Esophagus muscularis mucosa (tissue), 4 donors: Measurements from ENCODE around the gene NQO2. TPM values are rescaled to one million over a fixed set of nuclear protein-coding genes. Genes with fewer than 3 reads are reported as not detected.
A peak's percentile ranks its signal among the peaks of the same experiment; 100 is the strongest.
"Not testable (repeated sequence)": the region's sequence is repeated elsewhere in the genome, so short reads cannot be mapped to it uniquely, and the experiment has no call there.

Source experiments
- DNase-seq: peaks from one replicate; pipeline ENCODE4 v3.0.0-alpha.2; 2017; ENCODE audit errors: extremely low spot score
- H3K27ac ChIP-seq, 4 donors: fragments of 200-600 bp; sonication (generic); replicated peaks in 1 of 4; 1 replicate in 3 of 4; 2 replicates in 1 of 4; pipeline ENCODE4 v1.5.1; 2016 to 2019; ENCODE audit warnings: mild to moderate bottlenecking in 1 of 4
- H3K27me3 ChIP-seq, 4 donors: fragments of 200-600 bp; sonication (generic); one replicate each; pipeline versions ENCODE4 v1.5.1 to v1.6.0; 2016 to 2019
- H3K36me3 ChIP-seq, 4 donors: fragments of 200-600 bp; sonication (generic); one replicate each; pipeline ENCODE4 v1.5.1; 2016 to 2019
- H3K4me1 ChIP-seq, 4 donors: fragments of 200-600 bp; sonication (generic); one replicate each; pipeline ENCODE4 v1.5.1; 2016 to 2019
- H3K4me3 ChIP-seq, 4 donors: fragments of 200-600 bp; sonication (generic); 1 replicate in 2 of 4; 2 replicates in 2 of 4; pipeline ENCODE4 v1.5.1; 2016 to 2019; ENCODE audit warnings: mild to moderate bottlenecking in 4 of 4, moderate library complexity in 1 of 4
- H3K9me3 ChIP-seq, 4 donors: fragments of 200-600 bp; sonication (generic); 1 replicate in 3 of 4; 2 replicates in 1 of 4; pipeline ENCODE4 v1.5.1; 2016 to 2019
- EP300 ChIP-seq: sonication (generic); formaldehyde crosslinking; IDR thresholded peaks from one replicate; pipeline ENCODE4 v1.6.1; 2017; ENCODE audit warnings: antibody characterized with exemption
- POLR2A ChIP-seq: fragments of 450-650 bp; IDR thresholded peaks from one replicate; pipeline ENCODE4 v1.6.1; 2017; ENCODE audit warnings: antibody characterized with exemption, moderate library complexity, mild to moderate bottlenecking, low read depth
- POLR2AphosphoS5 ChIP-seq, 2 donors: sonication (generic); formaldehyde crosslinking; IDR thresholded peaks; one replicate each; pipeline ENCODE4 v1.6.1; 2017; ENCODE audit warnings: antibody characterized with exemption in 2 of 2
- WGBS: methylation state at CpG from one replicate; pipeline ENCODE4 v1.1.5; 2018; 5-methylcytosine and 5-hydroxymethylcytosine counted together
- intact Hi-C: fragments of 100-400 bp; cut with DNase I; formaldehyde crosslinking; loops from one replicate; pipeline ENCODE4 v1.15.1; 2023
- total RNA-seq, 4 donors: library from RNA; depleted of rRNA; stranded (reverse); fragments of >200 nt; gene quantifications; one replicate each; pipeline versions ENCODE4 v1.1.0 to v1.2.1, GENCODE V29; 2016
- TF ChIP-seq, protein P1 (sequence below), 3 experiments: fragments of 200-600 bp in 2 of 3; fragments of 450-650 bp in 1 of 3; sonication (generic) in 2 of 3; IDR thresholded peaks; one replicate each; pipeline ENCODE4 v1.5.1; 2017 to 2019; ENCODE audit warnings: antibody characterized with exemption in 3 of 3, mild to moderate bottlenecking in 2 of 3, moderate library complexity in 1 of 3

The NQO2 gene
- total RNA-seq, 4 donors from 2014 or later, result 22.9 to 31.3 (median 27.2) TPM

- no peak overlapping the region for H3K4me3 ChIP-seq
- peaks cover 5 to 23% (median 16%) of the 10 kb centered on the region in 4 donors for H3K4me1 ChIP-seq
- no peak overlapping the region for H3K27ac ChIP-seq
- no peaks in the 10 kb centered on the region for H3K36me3 ChIP-seq
- TF ChIP-seq, protein P1, sequence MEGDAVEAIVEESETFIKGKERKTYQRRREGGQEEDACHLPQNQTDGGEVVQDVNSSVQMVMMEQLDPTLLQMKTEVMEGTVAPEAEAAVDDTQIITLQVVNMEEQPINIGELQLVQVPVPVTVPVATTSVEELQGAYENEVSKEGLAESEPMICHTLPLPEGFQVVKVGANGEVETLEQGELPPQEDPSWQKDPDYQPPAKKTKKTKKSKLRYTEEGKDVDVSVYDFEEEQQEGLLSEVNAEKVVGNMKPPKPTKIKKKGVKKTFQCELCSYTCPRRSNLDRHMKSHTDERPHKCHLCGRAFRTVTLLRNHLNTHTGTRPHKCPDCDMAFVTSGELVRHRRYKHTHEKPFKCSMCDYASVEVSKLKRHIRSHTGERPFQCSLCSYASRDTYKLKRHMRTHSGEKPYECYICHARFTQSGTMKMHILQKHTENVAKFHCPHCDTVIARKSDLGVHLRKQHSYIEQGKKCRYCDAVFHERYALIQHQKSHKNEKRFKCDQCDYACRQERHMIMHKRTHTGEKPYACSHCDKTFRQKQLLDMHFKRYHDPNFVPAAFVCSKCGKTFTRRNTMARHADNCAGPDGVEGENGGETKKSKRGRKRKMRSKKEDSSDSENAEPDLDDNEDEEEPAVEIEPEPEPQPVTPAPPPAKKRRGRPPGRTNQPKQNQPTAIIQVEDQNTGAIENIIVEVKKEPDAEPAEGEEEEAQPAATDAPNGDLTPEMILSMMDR (IDR thresholded peaks at IDR 0.05), result no peak
- TF ChIP-seq POLR2A, result no peak
- no peak for TF ChIP-seq EP300
- no peak for TF ChIP-seq POLR2AphosphoS5 (IDR thresholded peaks at IDR 0.05)
- DNase-seq, result no peak
- no peaks in the 10 kb centered on the region for H3K9me3 ChIP-seq
- 94% methylated on average over 4 of the region's 4 CpGs for WGBS
- H3K27me3 ChIP-seq, result no peaks in the 10 kb centered on the region
- intact Hi-C loops, result no loop called here
Measured at GRCh38 chr6:2993755-2994317, 5.9 kb upstream of the NQO2 start.

- whole genome bisulfite sequencing, result 6% methylated on average over 15 of the region's 16 CpGs
- DNase-seq, intact Hi-C loops, H3K9me3 ChIP-seq, H3K27me3 ChIP-seq, H3K36me3 ChIP-seq: not testable (repeated sequence)
- H3K27ac ChIP-seq, result peak overlapping the region; percentile 86 to 91 (median 90)
- TF ChIP-seq, protein P1 (IDR thresholded peaks at IDR 0.05), result peak; percentile 55 to 83 (median 63)
- TF ChIP-seq POLR2AphosphoS5 (IDR thresholded peaks at IDR 0.05), result peak in 1 of 2 donors; percentile 26
- H3K4me3 ChIP-seq, result peak overlapping the region; percentile 81 to 95 (median 92)
- peaks cover 25 to 42% (median 33%) of the 10 kb centered on the region in 4 donors for H3K4me1 ChIP-seq
Measured at GRCh38 chr6:2998249-2998997, 1.3 kb upstream of the NQO2 start.

- peaks cover 0 to 4% (median under 1%) of the 10 kb centered on the region in 4 donors for H3K36me3 ChIP-seq
- H3K9me3 ChIP-seq, result no peaks in the 10 kb centered on the region
- peak overlapping the region; percentile 86 to 91 (median 90) for H3K27ac ChIP-seq
- WGBS, result 2% methylated on average over 25 of the region's 30 CpGs
- peak; percentile 97 for DNase-seq
- H3K27me3 ChIP-seq, result no peaks in the 10 kb centered on the region
- peaks cover 25 to 42% (median 33%) of the 10 kb centered on the region in 4 donors for H3K4me1 ChIP-seq
- intact Hi-C loops, result loop anchor here (1.0 kb wide), 1 partner anchor 119 kb away; the partner anchor contains the start of gene BPHL
- TF ChIP-seq, protein P1 (IDR thresholded peaks at IDR 0.05), result no peak
- H3K4me3 ChIP-seq, result peak overlapping the region; percentile 81 to 95 (median 92)
Measured at GRCh38 chr6:2998998-2999617, 586 bp upstream of the NQO2 start.

DNA sequence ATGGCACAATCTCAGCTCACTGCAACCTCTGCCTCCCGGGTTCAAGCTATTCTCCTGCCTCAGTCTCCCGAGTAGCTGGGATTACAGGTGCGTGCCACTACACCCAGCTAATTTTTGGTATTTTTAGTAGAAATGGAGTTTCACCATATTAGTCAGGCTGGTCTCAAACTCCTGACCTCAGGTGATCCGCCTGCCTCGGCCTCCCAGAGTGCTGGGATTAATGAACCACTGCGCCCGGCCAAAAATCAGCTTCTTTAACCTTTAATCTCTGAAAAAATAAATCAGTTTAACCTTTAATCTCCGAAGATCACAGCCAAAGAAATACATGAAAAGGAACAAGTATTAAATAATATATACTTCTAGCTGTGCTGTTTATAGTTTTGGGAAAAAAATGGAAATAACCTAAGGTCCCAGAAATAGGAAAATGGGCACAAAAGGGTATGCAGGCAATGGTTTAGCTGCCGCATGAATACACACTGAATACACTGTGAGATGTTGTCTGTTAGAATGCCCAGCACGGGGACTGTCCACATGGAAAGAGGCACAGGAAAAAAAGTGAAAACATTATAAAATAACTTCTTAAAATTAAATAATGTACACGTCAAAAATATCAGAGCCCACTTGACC, 1.6 kb downstream of the NQO2 start:
- H3K27ac ChIP-seq, result peak overlapping the region in 1 of 4 donors; percentile 22
- intact Hi-C loops, result no loop called here

More for the DNA sequence above, 1.6 kb downstream of the NQO2 start:
- H3K4me3 ChIP-seq, result no peak overlapping the region
- no peak for DNase-seq
- peaks cover 25 to 42% (median 33%) of the 10 kb centered on the region in 4 donors for H3K4me1 ChIP-seq
- WGBS, result 93% methylated on average over 11 of the region's 11 CpGs
- no peaks in the 10 kb centered on the region for H3K9me3 ChIP-seq
- H3K36me3 ChIP-seq, result peaks cover 9 to 25% (median 17%) of the 10 kb centered on the region in 4 donors
- H3K27me3 ChIP-seq, result no peaks in the 10 kb centered on the region
- TF ChIP-seq POLR2A (no peak), POLR2AphosphoS5 (IDR thresholded peaks at IDR 0.05) (no peak), EP300 (no peak)
- TF ChIP-seq, protein P1 (IDR thresholded peaks at IDR 0.05), result no peak
